Measurements from ENCODE around the gene APBA1.

Gene APBA1

DNA sequence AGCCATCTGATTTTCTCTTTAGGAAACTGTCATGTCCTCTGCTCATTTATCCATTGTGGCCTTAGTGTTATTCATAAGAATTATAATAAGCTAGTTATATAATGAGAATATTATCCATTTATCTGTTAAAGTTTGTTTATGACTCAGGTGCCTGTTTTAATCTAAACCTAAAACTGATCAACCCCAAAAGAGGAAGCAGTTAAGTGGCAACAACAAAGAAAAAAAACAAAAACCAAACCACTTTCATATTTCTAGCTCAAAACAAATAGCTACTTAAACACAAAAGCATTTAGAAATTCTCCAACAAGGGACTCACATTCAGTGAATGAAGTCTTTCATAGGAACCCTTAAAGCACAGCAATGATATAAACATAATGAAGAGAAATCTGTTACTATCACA, 116.4 kb downstream of the APBA1 start:
- no peak for ATAC-seq
- TF ChIP-seq, protein P1, sequence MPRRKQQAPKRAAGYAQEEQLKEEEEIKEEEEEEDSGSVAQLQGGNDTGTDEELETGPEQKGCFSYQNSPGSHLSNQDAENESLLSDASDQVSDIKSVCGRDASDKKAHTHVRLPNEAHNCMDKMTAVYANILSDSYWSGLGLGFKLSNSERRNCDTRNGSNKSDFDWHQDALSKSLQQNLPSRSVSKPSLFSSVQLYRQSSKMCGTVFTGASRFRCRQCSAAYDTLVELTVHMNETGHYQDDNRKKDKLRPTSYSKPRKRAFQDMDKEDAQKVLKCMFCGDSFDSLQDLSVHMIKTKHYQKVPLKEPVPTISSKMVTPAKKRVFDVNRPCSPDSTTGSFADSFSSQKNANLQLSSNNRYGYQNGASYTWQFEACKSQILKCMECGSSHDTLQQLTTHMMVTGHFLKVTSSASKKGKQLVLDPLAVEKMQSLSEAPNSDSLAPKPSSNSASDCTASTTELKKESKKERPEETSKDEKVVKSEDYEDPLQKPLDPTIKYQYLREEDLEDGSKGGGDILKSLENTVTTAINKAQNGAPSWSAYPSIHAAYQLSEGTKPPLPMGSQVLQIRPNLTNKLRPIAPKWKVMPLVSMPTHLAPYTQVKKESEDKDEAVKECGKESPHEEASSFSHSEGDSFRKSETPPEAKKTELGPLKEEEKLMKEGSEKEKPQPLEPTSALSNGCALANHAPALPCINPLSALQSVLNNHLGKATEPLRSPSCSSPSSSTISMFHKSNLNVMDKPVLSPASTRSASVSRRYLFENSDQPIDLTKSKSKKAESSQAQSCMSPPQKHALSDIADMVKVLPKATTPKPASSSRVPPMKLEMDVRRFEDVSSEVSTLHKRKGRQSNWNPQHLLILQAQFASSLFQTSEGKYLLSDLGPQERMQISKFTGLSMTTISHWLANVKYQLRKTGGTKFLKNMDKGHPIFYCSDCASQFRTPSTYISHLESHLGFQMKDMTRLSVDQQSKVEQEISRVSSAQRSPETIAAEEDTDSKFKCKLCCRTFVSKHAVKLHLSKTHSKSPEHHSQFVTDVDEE (CRISPR knock-in tag; IDR thresholded peaks at IDR 0.05) = no peak
- TF ChIP-seq OSR1 (CRISPR knock-in tag; IDR thresholded peaks at IDR 0.05) = no peak
- no peak for TF ChIP-seq TCF4 (CRISPR knock-in tag; IDR thresholded peaks at IDR 0.05; ENCODE audit: borderline replicate concordance)
- TF ChIP-seq, protein P2, sequence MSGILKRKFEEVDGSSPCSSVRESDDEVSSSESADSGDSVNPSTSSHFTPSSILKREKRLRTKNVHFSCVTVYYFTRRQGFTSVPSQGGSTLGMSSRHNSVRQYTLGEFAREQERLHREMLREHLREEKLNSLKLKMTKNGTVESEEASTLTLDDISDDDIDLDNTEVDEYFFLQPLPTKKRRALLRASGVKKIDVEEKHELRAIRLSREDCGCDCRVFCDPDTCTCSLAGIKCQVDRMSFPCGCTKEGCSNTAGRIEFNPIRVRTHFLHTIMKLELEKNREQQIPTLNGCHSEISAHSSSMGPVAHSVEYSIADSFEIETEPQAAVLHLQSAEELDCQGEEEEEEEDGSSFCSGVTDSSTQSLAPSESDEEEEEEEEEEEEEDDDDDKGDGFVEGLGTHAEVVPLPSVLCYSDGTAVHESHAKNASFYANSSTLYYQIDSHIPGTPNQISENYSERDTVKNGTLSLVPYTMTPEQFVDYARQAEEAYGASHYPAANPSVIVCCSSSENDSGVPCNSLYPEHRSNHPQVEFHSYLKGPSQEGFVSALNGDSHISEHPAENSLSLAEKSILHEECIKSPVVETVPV (CRISPR knock-in tag; IDR thresholded peaks at IDR 0.05) = no peak
- TF ChIP-seq ZNF565 (CRISPR knock-in tag; conservative IDR thresholded peaks at IDR 0.05; ENCODE audit: low read depth) = no peak
- no peak for TF ChIP-seq SNAI2 (CRISPR knock-in tag; IDR thresholded peaks at IDR 0.05)
- TF ChIP-seq, protein P3, sequence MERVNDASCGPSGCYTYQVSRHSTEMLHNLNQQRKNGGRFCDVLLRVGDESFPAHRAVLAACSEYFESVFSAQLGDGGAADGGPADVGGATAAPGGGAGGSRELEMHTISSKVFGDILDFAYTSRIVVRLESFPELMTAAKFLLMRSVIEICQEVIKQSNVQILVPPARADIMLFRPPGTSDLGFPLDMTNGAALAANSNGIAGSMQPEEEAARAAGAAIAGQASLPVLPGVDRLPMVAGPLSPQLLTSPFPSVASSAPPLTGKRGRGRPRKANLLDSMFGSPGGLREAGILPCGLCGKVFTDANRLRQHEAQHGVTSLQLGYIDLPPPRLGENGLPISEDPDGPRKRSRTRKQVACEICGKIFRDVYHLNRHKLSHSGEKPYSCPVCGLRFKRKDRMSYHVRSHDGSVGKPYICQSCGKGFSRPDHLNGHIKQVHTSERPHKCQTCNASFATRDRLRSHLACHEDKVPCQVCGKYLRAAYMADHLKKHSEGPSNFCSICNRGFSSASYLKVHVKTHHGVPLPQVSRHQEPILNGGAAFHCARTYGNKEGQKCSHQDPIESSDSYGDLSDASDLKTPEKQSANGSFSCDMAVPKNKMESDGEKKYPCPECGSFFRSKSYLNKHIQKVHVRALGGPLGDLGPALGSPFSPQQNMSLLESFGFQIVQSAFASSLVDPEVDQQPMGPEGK (CRISPR knock-in tag; IDR thresholded peaks at IDR 0.05; ENCODE audit: borderline replicate concordance) = no peak
- TF ChIP-seq, protein P4, sequence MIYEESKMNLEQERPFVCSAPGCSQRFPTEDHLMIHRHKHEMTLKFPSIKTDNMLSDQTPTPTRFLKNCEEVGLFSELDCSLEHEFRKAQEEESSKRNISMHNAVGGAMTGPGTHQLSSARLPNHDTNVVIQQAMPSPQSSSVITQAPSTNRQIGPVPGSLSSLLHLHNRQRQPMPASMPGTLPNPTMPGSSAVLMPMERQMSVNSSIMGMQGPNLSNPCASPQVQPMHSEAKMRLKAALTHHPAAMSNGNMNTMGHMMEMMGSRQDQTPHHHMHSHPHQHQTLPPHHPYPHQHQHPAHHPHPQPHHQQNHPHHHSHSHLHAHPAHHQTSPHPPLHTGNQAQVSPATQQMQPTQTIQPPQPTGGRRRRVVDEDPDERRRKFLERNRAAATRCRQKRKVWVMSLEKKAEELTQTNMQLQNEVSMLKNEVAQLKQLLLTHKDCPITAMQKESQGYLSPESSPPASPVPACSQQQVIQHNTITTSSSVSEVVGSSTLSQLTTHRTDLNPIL (CRISPR knock-in tag; IDR thresholded peaks at IDR 0.05; ENCODE audit: low read depth) = no peak
- no peak for TF ChIP-seq GLIS3 (CRISPR knock-in tag; IDR thresholded peaks at IDR 0.05)
- no peak for TF ChIP-seq ZFP30 (CRISPR knock-in tag; IDR thresholded peaks at IDR 0.05)
- TF ChIP-seq ISL1 (CRISPR knock-in tag; IDR thresholded peaks at IDR 0.05) = no peak
- no peak for TF ChIP-seq ZC3H10 (CRISPR knock-in tag; IDR thresholded peaks at IDR 0.05)

DNA sequence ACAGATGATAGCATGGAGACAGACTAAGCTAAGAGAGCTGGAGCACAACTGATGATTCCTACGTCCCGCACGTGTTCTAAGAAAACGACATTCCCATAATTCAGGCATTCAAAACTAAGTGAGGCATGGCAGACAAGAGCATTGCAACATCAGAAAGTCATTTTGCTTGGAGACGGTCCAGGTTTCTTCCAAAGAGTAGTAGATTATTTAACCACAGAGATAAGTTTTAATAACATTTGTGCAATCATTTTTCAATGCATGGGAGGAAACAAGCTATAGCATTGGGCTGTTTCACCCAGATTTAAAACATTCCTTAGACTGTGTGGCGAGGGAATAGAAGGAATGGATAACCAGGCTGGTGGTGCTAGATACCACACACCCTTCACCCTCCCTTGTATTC, 117.2 kb downstream of the APBA1 start:
- TF ChIP-seq, protein P4 (CRISPR knock-in tag; IDR thresholded peaks at IDR 0.05; ENCODE audit: low read depth) = peak; percentile 49
- 0 out of 2 replicates have a peak, but pooled peaks have one; percentile 58 for TF ChIP-seq GLIS3 (CRISPR knock-in tag; IDR thresholded peaks at IDR 0.05)
- TF ChIP-seq ZNF8 (CRISPR knock-in tag; IDR thresholded peaks at IDR 0.05) = no peak
- peak; percentile 95 for TF ChIP-seq ISL1 (CRISPR knock-in tag; IDR thresholded peaks at IDR 0.05)
- no peak for TF ChIP-seq BACH2 (CRISPR knock-in tag; IDR thresholded peaks at IDR 0.05; ENCODE audit: borderline replicate concordance)
- TF ChIP-seq, protein P5, sequence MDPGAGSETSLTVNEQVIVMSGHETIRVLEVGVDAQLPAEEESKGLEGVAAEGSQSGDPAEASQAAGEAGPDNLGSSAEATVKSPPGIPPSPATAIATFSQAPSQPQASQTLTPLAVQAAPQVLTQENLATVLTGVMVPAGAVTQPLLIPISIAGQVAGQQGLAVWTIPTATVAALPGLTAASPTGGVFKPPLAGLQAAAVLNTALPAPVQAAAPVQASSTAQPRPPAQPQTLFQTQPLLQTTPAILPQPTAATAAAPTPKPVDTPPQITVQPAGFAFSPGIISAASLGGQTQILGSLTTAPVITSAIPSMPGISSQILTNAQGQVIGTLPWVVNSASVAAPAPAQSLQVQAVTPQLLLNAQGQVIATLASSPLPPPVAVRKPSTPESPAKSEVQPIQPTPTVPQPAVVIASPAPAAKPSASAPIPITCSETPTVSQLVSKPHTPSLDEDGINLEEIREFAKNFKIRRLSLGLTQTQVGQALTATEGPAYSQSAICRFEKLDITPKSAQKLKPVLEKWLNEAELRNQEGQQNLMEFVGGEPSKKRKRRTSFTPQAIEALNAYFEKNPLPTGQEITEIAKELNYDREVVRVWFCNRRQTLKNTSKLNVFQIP (CRISPR knock-in tag; IDR thresholded peaks at IDR 0.05; ENCODE audit: borderline replicate concordance, low read depth) = no peak
- peak; percentile 20; the same call in 1 of the 2 replicates for TF ChIP-seq SNAI2 (CRISPR knock-in tag; IDR thresholded peaks at IDR 0.05)
- TF ChIP-seq, protein P1 (CRISPR knock-in tag; IDR thresholded peaks at IDR 0.05) = no peak
- TF ChIP-seq CSDC2 (CRISPR knock-in tag; IDR thresholded peaks at IDR 0.05) = peak; percentile 78; the same call in 1 of the 2 replicates
- no peak; the same call in 1 of the 2 replicates for TF ChIP-seq TCF4 (CRISPR knock-in tag; IDR thresholded peaks at IDR 0.05; ENCODE audit: borderline replicate concordance)
- TF ChIP-seq, protein P2 (CRISPR knock-in tag; IDR thresholded peaks at IDR 0.05) = no peak
- no peak for TF ChIP-seq ZNF70 (CRISPR knock-in tag; IDR thresholded peaks at IDR 0.05)
- TF ChIP-seq OSR1 (CRISPR knock-in tag; IDR thresholded peaks at IDR 0.05) = no peak
- TF ChIP-seq ZFP3 (CRISPR knock-in tag; IDR thresholded peaks at IDR 0.05) = peak; percentile 52; the same call in 1 of the 2 replicates
- TF ChIP-seq, protein P3 (CRISPR knock-in tag; IDR thresholded peaks at IDR 0.05; ENCODE audit: borderline replicate concordance) = 0 out of 2 replicates have a peak, but pooled peaks have one; percentile 36
- no peak for TF ChIP-seq PPARA (CRISPR knock-in tag; IDR thresholded peaks at IDR 0.05; ENCODE audit: borderline replicate concordance)
- no peak for TF ChIP-seq ZFP30 (CRISPR knock-in tag; IDR thresholded peaks at IDR 0.05)
- no peak for TF ChIP-seq ZC3H10 (CRISPR knock-in tag; IDR thresholded peaks at IDR 0.05)
- no peak for TF ChIP-seq RARB (CRISPR knock-in tag; IDR thresholded peaks at IDR 0.05)
- ATAC-seq = peak; percentile 64

All from SK-N-SH treated with all-trans-retinoic acid at 6 μM for 48 hours (cell line).